Lower leg skin (tissue), 3 donors: ENCODE data around the gene SLC7A10.

Experiments
- CTCF ChIP-seq, 3 donors: fragments of 450-650 bp; IDR thresholded peaks; one replicate each; pipeline ENCODE4 v1.5.1; 2016; ENCODE audit warnings: antibody characterized with exemption in 3 of 3, mild to moderate bottlenecking in 3 of 3, moderate library complexity in 2 of 3
- POLR2A ChIP-seq, 2 donors: fragments of 450-650 bp; IDR thresholded peaks; one replicate each; pipeline ENCODE4 v1.6.1; 2016 to 2017; ENCODE audit warnings: antibody characterized with exemption in 2 of 2, mild to moderate bottlenecking in 1 of 2, moderate library complexity in 1 of 2

- TF ChIP-seq CTCF (IDR thresholded peaks at IDR 0.05) = no peak
- no peak for TF ChIP-seq POLR2A (IDR thresholded peaks at IDR 0.05)
Observed at GRCh38 chr19:33163481-33163880, 62.2 kb downstream of the SLC7A10 start.
